Keratinocyte (primary cell): ENCODE results near the gene DKK2. TPM values are rescaled to one million over a fixed set of nuclear protein-coding genes. Genes with fewer than 3 reads are reported as not detected.

Experiments used
- DNase-seq: peaks from one replicate; pipeline ENCODE4 v3.0.0-alpha.2; 2011; ENCODE audit warnings: low read depth, missing footprints, low spot score
- FAIRE-seq: peaks from 2 replicates; lab custom pipeline; 2011; peaks lifted over from hg19 to GRCh38; lab: Jason Lieb, UNC
- H2AFZ ChIP-seq: 2 replicates; pipeline ENCODE4 v1.6.0; 2012; ENCODE audit warnings: low read length, control low read depth, inconsistent platforms; ENCODE audit not compliant: control insufficient read depth
- H3K27ac ChIP-seq: 2 replicates; pipeline ENCODE4 v1.5.1; 2011; ENCODE audit warnings: low read length; ENCODE audit not compliant: control insufficient read depth, insufficient read depth
- H3K27me3 ChIP-seq: 3 replicates; pipeline ENCODE4 v1.6.0; 2011; ENCODE audit warnings: low read length; ENCODE audit not compliant: control insufficient read depth, insufficient read depth; ENCODE audit errors: extremely low read depth
- H3K36me3 ChIP-seq, 2 experiments: 2 replicates in 1 of 2; 3 replicates in 1 of 2; pipeline ENCODE4 v1.5.1; 2011; ENCODE audit warnings: low read length in 2 of 2, mild to moderate bottlenecking in 1 of 2; ENCODE audit not compliant: control insufficient read depth in 2 of 2, insufficient read depth in 2 of 2; ENCODE audit errors: extremely low read depth in 1 of 2
- H3K4me1 ChIP-seq: 3 replicates; pipeline ENCODE4 v1.5.1; 2011; ENCODE audit warnings: low read length; ENCODE audit not compliant: control insufficient read depth, insufficient read depth; ENCODE audit errors: extremely low read depth
- H3K4me2 ChIP-seq: 3 replicates; pipeline ENCODE4 v1.6.0; 2011; ENCODE audit warnings: low read depth, low read length; ENCODE audit not compliant: control insufficient read depth, insufficient read depth; ENCODE audit errors: extremely low read depth
- H3K4me3 ChIP-seq, 3 experiments: fragments of 200-600 bp in 1 of 3; sonication (generic) in 1 of 3; 2 replicates in 2 of 3; 3 replicates in 1 of 3; pipeline ENCODE4 v1.5.1; 2011 to 2016; ENCODE audit warnings: low read length in 3 of 3, mild to moderate bottlenecking in 3 of 3, control low read depth in 2 of 3, inconsistent platforms in 1 of 3, low read depth in 1 of 3, mixed read lengths in 1 of 3, mixed run types in 1 of 3, moderate library complexity in 1 of 3; ENCODE audit not compliant: control insufficient read depth in 2 of 3, insufficient read depth in 2 of 3; ENCODE audit errors: extremely low read depth in 1 of 3
- H3K79me2 ChIP-seq: 2 replicates; pipeline ENCODE4 v1.6.0; 2012; ENCODE audit warnings: low read length; ENCODE audit not compliant: control insufficient read depth, insufficient read depth
- H3K9ac ChIP-seq: 3 replicates; pipeline ENCODE4 v1.6.0; 2011; ENCODE audit warnings: low read length; ENCODE audit not compliant: control insufficient read depth, insufficient read depth; ENCODE audit errors: extremely low read depth
- H3K9me1 ChIP-seq: 3 replicates; pipeline ENCODE4 v1.6.0; 2011; ENCODE audit warnings: low read length; ENCODE audit not compliant: control insufficient read depth, insufficient read depth; ENCODE audit errors: extremely low read depth
- H3K9me3 ChIP-seq: 2 replicates; pipeline ENCODE4 v1.5.1; 2012; ENCODE audit warnings: low read depth, low read length; ENCODE audit not compliant: control insufficient read depth
- H4K20me1 ChIP-seq: 3 replicates; pipeline ENCODE4 v1.6.0; 2011; ENCODE audit warnings: low read length; ENCODE audit not compliant: control insufficient read depth, insufficient read depth; ENCODE audit errors: extremely low read depth
- CTCF ChIP-seq, 3 experiments: IDR thresholded peaks in 1 of 3; conservative IDR thresholded peaks in 1 of 3; optimal IDR thresholded peaks in 1 of 3; 2 replicates in 2 of 3; 3 replicates in 1 of 3; pipeline versions ENCODE3 to v1.5.1; 2011; ENCODE audit warnings: low read length in 3 of 3, mild to moderate bottlenecking in 3 of 3, moderate library complexity in 2 of 3, control low read depth in 1 of 3, inconsistent platforms in 1 of 3; ENCODE audit not compliant: insufficient read depth in 2 of 3; ENCODE audit errors: extremely low read depth in 1 of 3
- EZH2 ChIP-seq: IDR thresholded peaks from one replicate; pipeline ENCODE4 v1.6.1; 2012; ENCODE audit warnings: inconsistent platforms, mild to moderate bottlenecking, low read length, moderate library complexity
- dilution Hi-C: fragments of 300-500 bp; cut with MboI; formaldehyde crosslinking; loops from one replicate; pipeline ENCODE4 v1.7.0; 2020; ENCODE audit warnings: low sequenced_read_pairs; ENCODE audit not compliant: extremely low pct_ligation_motif_present
- polyA plus RNA-seq, 5 experiments: library from polyadenylated mRNA; depleted of rRNA in 3 of 5; stranded (reverse) in 3 of 5; stranded (forward) in 1 of 5; unstranded in 1 of 5; fragments of >200 nt; gene quantifications; 1 replicate in 1 of 5; 2 replicates in 3 of 5; 3 replicates in 1 of 5; pipeline versions ENCODE4 v1.2.1 to v1.2.3, GENCODE V29; 2011 to 2012; ENCODE audit warnings: missing spikeins in 2 of 5, low read depth in 1 of 5, low replicate concordance in 1 of 5

DKK2 gene
- polyA plus RNA-seq, 1 donor (not counting 4 experiments of a cell fraction or from before 2014, with no cell fraction given) = 0.08 TPM

DNA sequence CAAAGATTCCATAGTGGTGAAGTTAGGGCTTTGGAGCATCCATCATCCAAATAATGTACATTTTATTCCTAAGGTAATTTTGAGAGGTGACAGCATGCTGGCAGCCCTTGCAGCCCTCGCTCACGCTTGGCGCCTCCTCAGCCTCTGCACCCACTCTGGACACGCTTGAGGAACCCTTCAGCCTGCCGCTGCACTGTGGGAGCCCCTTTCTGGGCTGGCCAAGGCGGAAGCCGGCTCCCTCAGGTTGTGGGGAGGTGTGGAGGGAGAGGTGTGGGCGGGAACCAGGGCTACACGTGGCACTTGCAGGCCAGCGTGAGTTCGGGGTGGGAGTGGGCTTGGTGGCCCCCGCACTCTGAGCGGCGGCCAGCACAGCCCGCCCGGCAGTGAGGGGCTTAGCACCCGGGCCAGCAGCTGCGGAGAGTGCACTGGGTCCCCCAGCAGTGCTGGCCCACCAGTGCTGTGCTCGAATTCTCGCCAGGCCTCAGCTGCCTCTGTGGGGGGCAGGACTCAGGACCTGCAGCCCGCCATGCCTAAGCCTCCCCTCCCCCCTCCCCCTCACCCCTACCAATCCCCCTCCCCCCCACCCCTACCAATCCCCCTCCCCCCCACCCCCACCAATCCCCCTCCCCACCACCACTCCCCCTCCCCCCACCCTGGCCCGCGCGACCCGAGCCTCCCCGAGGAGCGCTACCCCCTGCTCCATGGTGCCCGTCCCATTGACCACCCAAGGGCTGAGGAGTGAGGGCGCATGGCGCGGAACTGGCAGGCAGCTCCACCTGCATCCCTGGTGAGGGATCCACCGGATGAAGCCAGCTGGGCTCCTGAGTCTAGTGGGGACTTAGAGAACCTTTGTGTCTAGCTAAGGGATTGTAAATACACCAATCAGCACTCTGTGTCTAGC, 37.0 kb upstream of the DKK2 start:
- H2AFZ ChIP-seq = no peak overlapping the region
- no peaks in the 10 kb centered on the region for H4K20me1 ChIP-seq
- FAIRE-seq (no peak), DNase-seq (no peak)
- no peaks in the 10 kb centered on the region for H3K36me3 ChIP-seq
- H3K4me1 ChIP-seq = no peaks in the 10 kb centered on the region
- no peak overlapping the region for H3K27ac ChIP-seq
- no peaks in the 10 kb centered on the region for H3K27me3 ChIP-seq
- no peak overlapping the region for H3K9ac ChIP-seq
- no peaks in the 10 kb centered on the region for H3K79me2 ChIP-seq
- TF ChIP-seq CTCF (optimal IDR thresholded peaks at IDR 0.05 in 1 of 3, IDR thresholded peaks at IDR 0.05 in 1 of 3, conservative IDR thresholded peaks at IDR 0.05 in 1 of 3; ENCODE audit: extremely low read depth in 1 of 3, insufficient read depth in 2 of 3, low read length in 3 of 3) (no peak), EZH2 (no peak)
- no peak overlapping the region for H3K4me3 ChIP-seq
- dilution Hi-C loops = no loop called here
- no peaks in the 10 kb centered on the region for H3K9me1 ChIP-seq
- no peaks in the 10 kb centered on the region for H3K9me3 ChIP-seq
- no peak overlapping the region for H3K4me2 ChIP-seq

DNA sequence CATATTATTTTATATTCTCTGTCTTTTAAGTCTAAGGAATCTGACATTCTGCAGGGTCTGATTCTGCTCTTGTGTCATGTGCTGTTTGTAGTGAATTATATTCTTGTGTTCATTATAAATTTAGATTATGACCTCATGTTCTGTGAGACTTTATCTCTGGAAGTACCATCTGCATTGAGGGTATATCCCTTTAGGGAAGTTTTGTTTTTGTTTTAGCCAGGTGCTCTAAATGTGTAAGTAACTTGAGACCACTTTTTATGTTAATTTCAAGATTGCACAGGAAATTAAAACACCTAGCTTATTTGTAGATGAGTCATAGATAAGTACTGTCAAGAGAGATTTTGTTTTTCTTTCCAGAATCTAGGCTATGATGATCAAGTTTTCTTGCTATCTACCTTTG, 35.0 kb upstream of the DKK2 start:
- no peaks in the 10 kb centered on the region for H3K79me2 ChIP-seq
- H2AFZ ChIP-seq = no peak overlapping the region
- no peak overlapping the region for H3K4me3 ChIP-seq
- H3K27ac ChIP-seq = no peak overlapping the region
- no peak overlapping the region for H3K4me2 ChIP-seq
- TF ChIP-seq EZH2 = no peak
- TF ChIP-seq CTCF (optimal IDR thresholded peaks at IDR 0.05 in 1 of 3, IDR thresholded peaks at IDR 0.05 in 1 of 3, conservative IDR thresholded peaks at IDR 0.05 in 1 of 3; ENCODE audit: extremely low read depth in 1 of 3, insufficient read depth in 2 of 3, low read length in 3 of 3) = no peak
- H3K4me1 ChIP-seq = no peaks in the 10 kb centered on the region
- dilution Hi-C loops = no loop called here
- no peaks in the 10 kb centered on the region for H4K20me1 ChIP-seq
- H3K9ac ChIP-seq = no peak overlapping the region
- FAIRE-seq = no peak
- H3K36me3 ChIP-seq = no peaks in the 10 kb centered on the region
- H3K9me3 ChIP-seq = no peaks in the 10 kb centered on the region
- no peaks in the 10 kb centered on the region for H3K9me1 ChIP-seq
- DNase-seq = no peak
- no peaks in the 10 kb centered on the region for H3K27me3 ChIP-seq
